HUES6 (cell line): ENCODE measurements around the gene ACOT7.
A peak's percentile ranks its signal among the peaks of the same experiment; 100 is the strongest.

Source experiments
- H3K27ac ChIP-seq: 2 replicates; pipeline ENCODE4 v1.7.0; 2013; ENCODE audit warnings: low read depth, mild to moderate bottlenecking, low read length, inconsistent platforms
- H3K27me3 ChIP-seq: 2 replicates; pipeline ENCODE4 v1.6.1; 2013; ENCODE audit warnings: low read length; ENCODE audit not compliant: control insufficient read depth, insufficient read depth
- H3K36me3 ChIP-seq: 2 replicates; pipeline ENCODE4 v1.6.1; 2013; ENCODE audit warnings: low read length; ENCODE audit not compliant: control insufficient read depth, insufficient read depth
- H3K4me1 ChIP-seq: 2 replicates; pipeline ENCODE4 v1.6.1; 2013; ENCODE audit warnings: low read length; ENCODE audit not compliant: control insufficient read depth, insufficient read depth
- H3K4me3 ChIP-seq: 2 replicates; pipeline ENCODE4 v1.5.1; 2013; ENCODE audit warnings: low read depth, low read length
- H3K9ac ChIP-seq: one replicate; pipeline ENCODE4 v1.6.1; 2013; ENCODE audit warnings: mild to moderate bottlenecking, low read length
- H3K9me3 ChIP-seq: 2 replicates; pipeline ENCODE4 v1.6.1; 2013; ENCODE audit warnings: low read depth, low read length; ENCODE audit not compliant: control insufficient read depth, insufficient read depth

The ACOT7 gene

DNA sequence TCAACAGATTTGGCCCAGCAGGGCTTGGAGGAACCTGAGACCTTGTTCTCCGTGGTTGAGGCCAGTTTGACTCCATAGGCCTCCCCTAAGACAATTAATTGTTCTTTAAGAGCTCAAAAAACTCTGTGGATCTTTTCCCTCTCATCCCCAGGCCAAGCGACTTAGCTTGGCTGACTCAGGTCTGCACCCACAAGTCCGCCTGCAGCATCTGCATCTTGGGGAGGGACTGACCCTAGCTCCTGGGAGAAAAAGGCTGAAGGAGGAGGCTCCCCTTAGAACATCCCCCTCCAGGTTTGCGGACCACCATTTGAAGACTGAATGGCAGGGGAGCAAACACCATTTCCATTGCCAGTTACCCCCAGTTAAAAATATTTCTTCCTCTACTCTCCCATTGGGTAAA is 27.7 kb upstream of the ACOT7 start:
- Histone ChIP-seq H3K9ac (no peak overlapping the region), H3K27me3 (peaks cover 99% of the 10 kb centered on the region), H3K4me3 (no peak overlapping the region), H3K4me1 (peaks cover 11% of the 10 kb centered on the region), H3K27ac (no peak overlapping the region), H3K36me3 (no peaks in the 10 kb centered on the region), H3K9me3 (no peaks in the 10 kb centered on the region)

DNA sequence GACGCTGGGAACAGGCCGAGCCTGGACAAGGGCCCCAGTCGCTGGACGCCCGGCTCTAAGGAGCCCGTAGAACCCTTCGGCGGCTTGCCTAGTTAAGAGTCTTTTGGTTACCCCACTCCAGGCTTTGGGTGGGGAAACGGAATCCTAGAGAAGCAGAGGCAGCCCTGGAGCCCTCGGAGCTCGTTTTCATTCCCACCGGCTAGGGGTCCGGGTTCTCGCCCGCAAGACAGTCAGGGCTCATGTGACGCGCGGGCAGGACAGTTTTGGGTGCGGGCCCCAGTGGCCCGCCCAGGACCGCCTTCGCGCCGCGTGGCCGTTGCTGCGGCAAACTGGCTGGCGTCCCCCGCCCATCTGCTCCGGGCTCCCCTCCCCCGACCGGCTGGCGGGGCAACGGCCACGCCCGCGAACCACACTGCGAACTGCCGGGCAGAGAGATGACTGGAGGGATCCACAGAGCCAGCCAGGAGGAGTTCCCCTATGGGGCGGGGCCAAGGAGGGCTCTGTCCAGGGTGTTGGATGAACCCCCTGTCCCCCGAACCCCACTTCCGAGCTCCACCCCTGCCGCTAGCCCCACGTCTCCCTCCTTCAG is 27.0 kb upstream of the ACOT7 start:
- H3K9me3 ChIP-seq, result no peaks in the 10 kb centered on the region
- H3K9ac ChIP-seq, result no peak overlapping the region
- H3K4me1 ChIP-seq, result peaks cover 15% of the 10 kb centered on the region
- H3K27ac ChIP-seq, result no peak overlapping the region
- peaks cover 99% of the 10 kb centered on the region for H3K27me3 ChIP-seq
- no peaks in the 10 kb centered on the region for H3K36me3 ChIP-seq
- peak overlapping the region; percentile 54 for H3K4me3 ChIP-seq

- peaks cover 21% of the 10 kb centered on the region for H3K4me1 ChIP-seq
- no peaks in the 10 kb centered on the region for H3K36me3 ChIP-seq
- peaks cover 99% of the 10 kb centered on the region for H3K27me3 ChIP-seq
- H3K4me3 ChIP-seq, result peak within 1 kb of the TSS; percentile 54
- no peak within 1 kb of the TSS for H3K9ac ChIP-seq
- H3K27ac ChIP-seq, result no peak within 1 kb of the TSS
- no peaks in the 10 kb centered on the region for H3K9me3 ChIP-seq
These were observed 26.4 kb upstream of the ACOT7 start, which contains the start of gene HES2 for GRCh38 chr1:6419804-6420453. HES2 (minus strand) TSS chr1:6419919; CDS start chr1:6419820, 99 bp downstream.

- Histone ChIP-seq H3K27ac (no peak overlapping the region), H3K27me3 (peaks cover 99% of the 10 kb centered on the region), H3K9me3 (no peaks in the 10 kb centered on the region), H3K4me1 (peaks cover 27% of the 10 kb centered on the region), H3K36me3 (no peaks in the 10 kb centered on the region), H3K4me3 (peak overlapping the region; percentile 54), H3K9ac (no peak overlapping the region)
These were observed 25.8 kb upstream of the ACOT7 start for GRCh38 chr1:6419397-6419803.

- H3K4me3 ChIP-seq, result peak overlapping the region; percentile 54
- peaks cover 30% of the 10 kb centered on the region for H3K4me1 ChIP-seq
- H3K27me3 ChIP-seq, result peaks cover 98% of the 10 kb centered on the region
- H3K9ac ChIP-seq, result no peak overlapping the region
- H3K27ac ChIP-seq, result no peak overlapping the region
- H3K36me3 ChIP-seq, result no peaks in the 10 kb centered on the region
- no peaks in the 10 kb centered on the region for H3K9me3 ChIP-seq
These were observed 25.3 kb upstream of the ACOT7 start for GRCh38 chr1:6418668-6419396.

- Histone ChIP-seq H3K27me3 (peaks cover 98% of the 10 kb centered on the region), H3K9ac (no peak overlapping the region), H3K27ac (no peak overlapping the region), H3K4me3 (no peak overlapping the region), H3K36me3 (no peaks in the 10 kb centered on the region), H3K4me1 (peaks cover 30% of the 10 kb centered on the region), H3K9me3 (no peaks in the 10 kb centered on the region)
These were observed 24.5 kb upstream of the ACOT7 start for GRCh38 chr1:6417961-6418667.

DNA sequence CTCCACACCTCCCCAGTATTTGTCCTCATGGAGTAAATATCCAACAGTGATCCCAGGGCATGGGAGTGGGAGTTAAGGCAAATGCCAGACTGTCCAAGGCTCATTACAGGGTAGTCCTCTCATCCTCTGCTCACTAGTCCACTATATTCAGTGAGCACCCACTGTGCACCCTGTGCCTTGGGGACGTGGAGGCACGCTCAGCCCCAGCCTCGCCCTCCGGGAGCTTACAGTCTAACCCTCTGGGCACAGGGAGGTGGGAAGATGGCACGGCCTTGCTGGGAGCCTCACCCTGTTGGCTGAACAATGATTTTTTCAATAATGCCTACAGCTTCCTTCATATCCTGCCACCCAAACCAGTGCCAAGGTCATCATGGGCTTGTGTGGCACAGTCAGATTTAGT is 23.3 kb upstream of the ACOT7 start:
- Histone ChIP-seq H3K4me3 (no peak overlapping the region), H3K9ac (no peak overlapping the region), H3K27me3 (peaks cover 91% of the 10 kb centered on the region), H3K9me3 (no peaks in the 10 kb centered on the region), H3K27ac (no peak overlapping the region), H3K4me1 (peaks cover 30% of the 10 kb centered on the region), H3K36me3 (no peaks in the 10 kb centered on the region)

DNA sequence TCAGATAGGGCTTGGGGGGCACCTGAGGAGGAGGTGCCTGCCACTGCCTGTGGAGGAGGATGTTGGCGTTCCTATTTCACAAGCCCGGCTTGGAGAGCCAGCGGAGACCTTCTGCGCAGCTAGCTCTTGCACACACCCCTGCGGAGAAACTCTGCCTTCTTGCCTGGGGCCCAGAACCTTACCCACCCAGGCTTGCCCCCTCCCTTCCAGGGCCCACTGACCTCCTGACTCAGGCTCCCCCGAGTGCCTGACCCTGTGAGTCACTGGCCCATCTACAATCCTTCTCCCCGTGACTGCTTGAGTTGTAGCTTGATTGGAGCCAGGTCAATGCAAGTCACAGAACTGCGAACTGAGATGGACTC is 22.7 kb upstream of the ACOT7 start:
- no peaks in the 10 kb centered on the region for H3K9me3 ChIP-seq
- H3K27me3 ChIP-seq, result peaks cover 88% of the 10 kb centered on the region
- H3K36me3 ChIP-seq, result no peaks in the 10 kb centered on the region
- H3K27ac ChIP-seq, result no peak overlapping the region
- H3K4me3 ChIP-seq, result no peak overlapping the region
- peaks cover 30% of the 10 kb centered on the region for H3K4me1 ChIP-seq
- no peak overlapping the region for H3K9ac ChIP-seq

DNA sequence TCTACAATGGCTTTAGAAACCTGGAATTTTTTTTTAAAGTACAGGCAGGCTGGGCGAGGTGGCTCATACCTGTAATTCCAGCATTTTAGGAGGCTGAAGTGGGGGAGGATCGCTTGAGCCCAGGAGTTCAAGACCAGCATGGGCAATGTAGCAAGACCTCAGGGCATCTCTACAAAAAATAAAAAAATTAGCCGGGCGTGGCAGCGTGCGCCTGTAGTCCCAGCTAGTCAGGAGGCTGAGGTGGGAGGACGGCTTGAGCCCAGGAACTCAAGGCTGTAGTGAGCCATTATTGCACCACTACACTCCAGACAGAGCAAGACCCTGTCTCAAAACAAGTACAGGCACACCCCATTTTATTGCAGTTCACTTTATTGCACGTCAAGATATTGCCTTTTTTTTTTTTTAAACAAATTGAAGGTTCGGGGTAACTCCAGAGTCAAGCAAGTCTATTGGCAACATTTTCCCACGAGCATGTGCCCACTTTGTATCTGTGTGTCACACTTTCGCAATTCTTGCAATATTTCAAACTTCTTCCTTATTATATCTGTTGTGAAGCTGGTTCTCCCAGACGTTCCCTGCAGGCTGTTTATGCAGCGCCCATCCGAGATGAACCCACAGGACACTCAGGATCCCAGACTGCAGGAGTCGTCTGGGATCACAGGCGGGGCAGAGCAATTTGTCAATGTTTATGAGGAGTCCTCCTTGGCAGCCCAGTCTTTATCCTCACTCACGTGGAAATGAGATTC is 21.5 kb upstream of the ACOT7 start:
- Histone ChIP-seq H3K9ac (peak overlapping the region; percentile 63), H3K27me3 (peaks cover 77% of the 10 kb centered on the region), H3K36me3 (no peaks in the 10 kb centered on the region), H3K4me1 (peaks cover 24% of the 10 kb centered on the region), H3K4me3 (peak overlapping the region; percentile 20; the same call in 1 of the 2 replicates), H3K9me3 (no peaks in the 10 kb centered on the region), H3K27ac (no peak overlapping the region)

GRCh38 chr1:6414443-6414844 is 20.9 kb upstream of the ACOT7 start:
- Histone ChIP-seq H3K9ac (peak overlapping the region; percentile 63), H3K36me3 (no peaks in the 10 kb centered on the region), H3K27ac (no peak overlapping the region), H3K9me3 (no peaks in the 10 kb centered on the region), H3K27me3 (peaks cover 71% of the 10 kb centered on the region), H3K4me3 (peak overlapping the region; percentile 20; the same call in 1 of the 2 replicates), H3K4me1 (peaks cover 22% of the 10 kb centered on the region)
